GM18498 (cell line): ENCODE measurements around the gene CTNNA3.
"Not testable (repeated sequence)": the region's sequence is repeated elsewhere in the genome, so short reads cannot be mapped to it uniquely, and the experiment has no call there.

ENCODE experiments used
- ATAC-seq: cut with Tn5 transposase; IDR thresholded peaks from one replicate; pipeline ENCODE4 v1.9.1; 2021; ENCODE audit warnings: mild to moderate bottlenecking, moderate library complexity; ENCODE audit not compliant: unreplicated experiment

Gene CTNNA3

GRCh38 chr10:67520924-67521520, 175.0 kb downstream of the CTNNA3 start:
- ATAC-seq = peak; percentile 83

GRCh38 chr10:67519434-67519833, 176.6 kb downstream of the CTNNA3 start:
- ATAC-seq = no peak

- ATAC-seq = no peak
Measured at GRCh38 chr10:67518756-67519155, 177.2 kb downstream of the CTNNA3 start.

GRCh38 chr10:67518043-67518442, 178.0 kb downstream of the CTNNA3 start:
- ATAC-seq = no peak

GRCh38 chr10:67506757-67507091, 189.3 kb downstream of the CTNNA3 start:
- no peak for ATAC-seq

GRCh38 chr10:67506083-67506756, 189.8 kb downstream of the CTNNA3 start:
- no peak for ATAC-seq

GRCh38 chr10:67492317-67493019, 203.5 kb downstream of the CTNNA3 start:
- ATAC-seq = no peak

GRCh38 chr10:67487906-67488619, 207.9 kb downstream of the CTNNA3 start:
- ATAC-seq = no peak

- no peak for ATAC-seq
Measured at GRCh38 chr10:67487199-67487598, 208.8 kb downstream of the CTNNA3 start.

- ATAC-seq = no peak
Measured at GRCh38 chr10:67477868-67478267, 218.1 kb downstream of the CTNNA3 start.

GRCh38 chr10:67476201-67476600, 219.8 kb downstream of the CTNNA3 start:
- no peak for ATAC-seq

GRCh38 chr10:67473850-67474633, 222.0 kb downstream of the CTNNA3 start:
- no peak for ATAC-seq

GRCh38 chr10:67471022-67471421, 225.0 kb downstream of the CTNNA3 start:
- ATAC-seq = peak; percentile 57

GRCh38 chr10:67464278-67464677, 231.7 kb downstream of the CTNNA3 start:
- no peak for ATAC-seq

- ATAC-seq = no peak
Measured at GRCh38 chr10:67452892-67453291, 243.1 kb downstream of the CTNNA3 start.

- no peak for ATAC-seq
Measured at GRCh38 chr10:67438605-67439304, 257.2 kb downstream of the CTNNA3 start.

- no peak for ATAC-seq
Measured at GRCh38 chr10:67433276-67433675, 262.7 kb downstream of the CTNNA3 start.

GRCh38 chr10:67402620-67403019, 293.4 kb downstream of the CTNNA3 start:
- ATAC-seq = no peak

- no peak for ATAC-seq
Measured at GRCh38 chr10:67401711-67402110, 294.3 kb downstream of the CTNNA3 start.

- not testable (repeated sequence) for ATAC-seq
Measured at GRCh38 chr10:67386841-67387533, 309.0 kb downstream of the CTNNA3 start.
